Stimulated activated naive B cell treated with anti-CD40 and anti-IgM and Interleukin-4, amounts not matched to agents 10 μg/mL and 1 μg/mL and 100 μg/mL, for 72 hours (primary cell): Measurements from ENCODE around the gene TEX55.
A peak's percentile ranks its signal among the peaks of the same experiment; 100 is the strongest.
"Not testable (repeated sequence)": the region's sequence is repeated elsewhere in the genome, so short reads cannot be mapped to it uniquely, and the experiment has no call there.

ENCODE experiments used
- ATAC-seq, 2 donors: fragments of 150-1000 bp; cut with Tn5 transposase; replicated peaks; 2 replicates each; pipeline ENCODE4 v1.10.0; 2021; ENCODE audit warnings: moderate library complexity in 1 of 2
- DNase-seq: peaks from one replicate; pipeline ENCODE4 v3.0.0; 2021
- H3K27ac Mint-ChIP-seq: one replicate; pipeline ENCODE4 v1.8.0; 2022; ENCODE audit warnings: mild to moderate bottlenecking, mixed read lengths
- H3K27me3 Mint-ChIP-seq, 2 donors: one replicate each; pipeline ENCODE4 v1.8.0; 2022; ENCODE audit warnings: mixed read lengths in 2 of 2
- H3K36me3 Mint-ChIP-seq, 2 donors: one replicate each; pipeline ENCODE4 v1.8.0; 2022; ENCODE audit warnings: mixed read lengths in 2 of 2, mild to moderate bottlenecking in 1 of 2
- H3K4me1 Mint-ChIP-seq, 2 donors: one replicate each; pipeline ENCODE4 v1.8.0; 2022; ENCODE audit warnings: mixed read lengths in 2 of 2, mild to moderate bottlenecking in 1 of 2
- H3K4me3 Mint-ChIP-seq, 2 donors: one replicate each; pipeline ENCODE4 v1.8.0; 2022; ENCODE audit warnings: mild to moderate bottlenecking in 2 of 2, mixed read lengths in 2 of 2, moderate library complexity in 1 of 2
- H3K9me3 Mint-ChIP-seq, 2 donors: one replicate each; pipeline ENCODE4 v1.8.0; 2022; ENCODE audit warnings: mixed read lengths in 2 of 2, mild to moderate bottlenecking in 1 of 2

Gene TEX55

GRCh38 chr3:119146578-119147375 lies 812 bp downstream of the TEX55 start:
- H3K27me3 Mint-ChIP-seq: no peaks in the 10 kb centered on the region
- H3K4me3 Mint-ChIP-seq: no peak overlapping the region
- H3K36me3 Mint-ChIP-seq: no peaks in the 10 kb centered on the region
- no peaks in the 10 kb centered on the region for H3K4me1 Mint-ChIP-seq
- H3K9me3 Mint-ChIP-seq: no peaks in the 10 kb centered on the region
- DNase-seq (no peak), ATAC-seq (no peak)
- H3K27ac Mint-ChIP-seq: no peak overlapping the region

GRCh38 chr3:119147494-119147893 lies 1.5 kb downstream of the TEX55 start:
- Mint-ChIP-seq H3K36me3 (no peaks in the 10 kb centered on the region), H3K4me1 (no peaks in the 10 kb centered on the region), H3K9me3 (no peaks in the 10 kb centered on the region), H3K27me3 (peaks cover 0 to 2% of the 10 kb centered on the region in 2 donors), H3K27ac (no peak overlapping the region), H3K4me3 (no peak overlapping the region)
- no peak for ATAC-seq
- no peak for DNase-seq

- Mint-ChIP-seq H3K27me3 (peaks cover 0 to 12% of the 10 kb centered on the region in 2 donors), H3K9me3 (peaks cover 3 to 4% of the 10 kb centered on the region in 2 donors), H3K4me3 (no peak overlapping the region), H3K4me1 (no peaks in the 10 kb centered on the region), H3K36me3 (peaks cover 0 to 4% of the 10 kb centered on the region in 2 donors), H3K27ac (no peak overlapping the region)
- ATAC-seq (no peak), DNase-seq (no peak)
These were observed 2.7 kb downstream of the TEX55 start for GRCh38 chr3:119148493-119149180.

- no peak overlapping the region for H3K27ac Mint-ChIP-seq
- no peak overlapping the region for H3K4me3 Mint-ChIP-seq
- peaks cover 0 to 6% of the 10 kb centered on the region in 2 donors for H3K36me3 Mint-ChIP-seq
- H3K9me3 Mint-ChIP-seq: peaks cover 6 to 11% of the 10 kb centered on the region in 2 donors
- no peaks in the 10 kb centered on the region for H3K4me1 Mint-ChIP-seq
- no peak for ATAC-seq
- peaks cover 2 to 19% of the 10 kb centered on the region in 2 donors for H3K27me3 Mint-ChIP-seq
- no peak for DNase-seq
These were observed 3.5 kb downstream of the TEX55 start for GRCh38 chr3:119149484-119149883.

GRCh38 chr3:119156868-119157267 lies 10.9 kb downstream of the TEX55 start:
- no peak overlapping the region for H3K4me3 Mint-ChIP-seq
- peaks cover 7 to 31% of the 10 kb centered on the region in 2 donors for H3K27me3 Mint-ChIP-seq
- DNase-seq (no peak), ATAC-seq (peak; percentile 67 to 73)
- H3K4me1 Mint-ChIP-seq: peaks cover 2 to 6% of the 10 kb centered on the region in 2 donors
- peaks cover 0 to 12% of the 10 kb centered on the region in 2 donors for H3K36me3 Mint-ChIP-seq
- peaks cover 11 to 28% of the 10 kb centered on the region in 2 donors for H3K9me3 Mint-ChIP-seq
- H3K27ac Mint-ChIP-seq: peak overlapping the region; percentile 33

- peaks cover 13 to 28% of the 10 kb centered on the region in 2 donors for H3K9me3 Mint-ChIP-seq
- no peak overlapping the region for H3K27ac Mint-ChIP-seq
- ATAC-seq (no peak), DNase-seq (no peak)
- H3K4me1 Mint-ChIP-seq: peaks cover 2 to 6% of the 10 kb centered on the region in 2 donors
- H3K27me3 Mint-ChIP-seq: peaks cover 7 to 32% of the 10 kb centered on the region in 2 donors
- no peak overlapping the region for H3K4me3 Mint-ChIP-seq
- H3K36me3 Mint-ChIP-seq: peaks cover 0 to 12% of the 10 kb centered on the region in 2 donors
These were observed 12.0 kb downstream of the TEX55 start for GRCh38 chr3:119157971-119158370.

GRCh38 chr3:119160361-119160760 lies 14.4 kb downstream of the TEX55 start:
- no peak for DNase-seq
- no peak overlapping the region for H3K27ac Mint-ChIP-seq
- peaks cover 0 to 10% of the 10 kb centered on the region in 2 donors for H3K36me3 Mint-ChIP-seq
- H3K4me3 Mint-ChIP-seq: no peak overlapping the region
- H3K27me3 Mint-ChIP-seq: peaks cover 3 to 23% of the 10 kb centered on the region in 2 donors
- H3K4me1 Mint-ChIP-seq: peaks cover 2 to 6% of the 10 kb centered on the region in 2 donors
- no peak for ATAC-seq
- peaks cover 12 to 19% of the 10 kb centered on the region in 2 donors for H3K9me3 Mint-ChIP-seq

- ATAC-seq (no peak), DNase-seq (no peak)
- peaks cover 2 to 6% of the 10 kb centered on the region in 2 donors for H3K4me1 Mint-ChIP-seq
- H3K36me3 Mint-ChIP-seq: peaks cover 0 to 13% of the 10 kb centered on the region in 2 donors
- H3K4me3 Mint-ChIP-seq: no peak overlapping the region
- peaks cover 3 to 23% of the 10 kb centered on the region in 2 donors for H3K27me3 Mint-ChIP-seq
- peaks cover 12 to 19% of the 10 kb centered on the region in 2 donors for H3K9me3 Mint-ChIP-seq
- no peak overlapping the region for H3K27ac Mint-ChIP-seq
These were observed 14.8 kb downstream of the TEX55 start for GRCh38 chr3:119160815-119161214.

GRCh38 chr3:119161240-119161639 lies 15.3 kb downstream of the TEX55 start:
- DNase-seq: no peak

GRCh38 chr3:119164745-119165144 lies 18.8 kb downstream of the TEX55 start:
- H3K4me1 Mint-ChIP-seq, H3K9me3 Mint-ChIP-seq, H3K36me3 Mint-ChIP-seq, H3K27ac Mint-ChIP-seq, ATAC-seq, H3K4me3 Mint-ChIP-seq, DNase-seq: not testable (repeated sequence)
- H3K27me3 Mint-ChIP-seq: peaks cover 3 to 23% of the 10 kb centered on the region in 2 donors

More at GRCh38 chr3:119161240-119161639, 15.3 kb downstream of the TEX55 start:
- H3K27me3 Mint-ChIP-seq: peaks cover 3 to 23% of the 10 kb centered on the region in 2 donors
- H3K4me1 Mint-ChIP-seq: peaks cover 2 to 6% of the 10 kb centered on the region in 2 donors
- no peak for ATAC-seq
- H3K9me3 Mint-ChIP-seq: peaks cover 12 to 19% of the 10 kb centered on the region in 2 donors
- peaks cover 0 to 13% of the 10 kb centered on the region in 2 donors for H3K36me3 Mint-ChIP-seq
- no peak overlapping the region for H3K4me3 Mint-ChIP-seq
- H3K27ac Mint-ChIP-seq: no peak overlapping the region

- DNase-seq (no peak), ATAC-seq (no peak)
- Mint-ChIP-seq H3K4me1 (no peaks in the 10 kb centered on the region), H3K27ac (no peak overlapping the region), H3K36me3 (no peaks in the 10 kb centered on the region), H3K4me3 (no peak overlapping the region), H3K9me3 (no peaks in the 10 kb centered on the region), H3K27me3 (peaks cover 0 to 13% of the 10 kb centered on the region in 2 donors)
These were observed 24.9 kb downstream of the TEX55 start for GRCh38 chr3:119170821-119171220.

- Mint-ChIP-seq H3K4me3 (no peak within 1 kb of the TSS), H3K4me1 (no peaks in the 10 kb centered on the region), H3K27ac (no peak within 1 kb of the TSS), H3K9me3 (no peaks in the 10 kb centered on the region), H3K27me3 (peaks cover 8 to 22% of the 10 kb centered on the region in 2 donors), H3K36me3 (no peaks in the 10 kb centered on the region)
- no peak for DNase-seq
- ATAC-seq: no peak
These were observed 27.4 kb downstream of the TEX55 start, which contains the start of gene UPK1B for GRCh38 chr3:119173325-119173724. UPK1B (plus strand) TSS chr3:119173598; CDS start chr3:119186742, 13,144 bp downstream.

- Mint-ChIP-seq H3K36me3 (peaks cover 0 to 4% of the 10 kb centered on the region in 2 donors), H3K4me1 (no peaks in the 10 kb centered on the region), H3K9me3 (no peaks in the 10 kb centered on the region), H3K27me3 (peaks cover 13 to 29% of the 10 kb centered on the region in 2 donors), H3K27ac (no peak overlapping the region), H3K4me3 (no peak overlapping the region)
- ATAC-seq: no peak
- no peak for DNase-seq
These were observed 30.1 kb downstream of the TEX55 start for GRCh38 chr3:119175872-119176756.

GRCh38 chr3:119176778-119177177 lies 30.8 kb downstream of the TEX55 start:
- Mint-ChIP-seq H3K27ac (no peak overlapping the region), H3K4me3 (no peak overlapping the region), H3K9me3 (no peaks in the 10 kb centered on the region), H3K36me3 (peaks cover 0 to 4% of the 10 kb centered on the region in 2 donors), H3K4me1 (no peaks in the 10 kb centered on the region), H3K27me3 (peaks cover 13 to 29% of the 10 kb centered on the region in 2 donors)
- DNase-seq (no peak), ATAC-seq (no peak)
